GM19025 (cell line): Measurements from ENCODE around the gene DNAH3.
"Not testable (repeated sequence)": the region's sequence is repeated elsewhere in the genome, so short reads cannot be mapped to it uniquely, and the experiment has no call there.

Experiments
- ATAC-seq: cut with Tn5 transposase; IDR thresholded peaks from one replicate; pipeline ENCODE4 v1.9.1; 2021; ENCODE audit warnings: mild to moderate bottlenecking, low read depth, moderate library complexity; ENCODE audit not compliant: unreplicated experiment

DNAH3 gene

GRCh38 chr16:21075252-21075651, 75.4 kb downstream of the DNAH3 start:
- ATAC-seq, result no peak

GRCh38 chr16:21072976-21073375, 77.7 kb downstream of the DNAH3 start:
- no peak for ATAC-seq

GRCh38 chr16:21071741-21072140, 78.9 kb downstream of the DNAH3 start:
- ATAC-seq, result no peak

- no peak for ATAC-seq
Observed at GRCh38 chr16:21070564-21070963, 80.1 kb downstream of the DNAH3 start.

DNA sequence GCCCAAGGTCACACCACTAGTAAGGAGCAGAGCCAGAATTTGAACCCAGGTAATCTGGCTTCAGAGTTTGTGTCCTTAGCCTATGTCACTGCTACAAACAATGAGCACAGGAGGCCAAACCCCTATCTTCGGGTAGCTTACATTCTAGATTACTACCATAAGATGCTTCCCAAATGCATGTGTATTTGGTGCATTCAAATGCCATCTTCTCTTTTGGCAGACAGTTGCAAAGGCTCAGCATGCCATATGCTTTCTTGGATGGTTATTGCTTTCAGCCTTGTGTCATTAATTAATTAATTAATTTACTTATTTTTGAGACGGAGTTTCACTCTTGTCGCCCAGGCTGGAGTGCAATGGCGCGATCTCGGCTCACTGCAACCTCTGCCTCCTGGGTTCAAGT, 80.7 kb downstream of the DNAH3 start:
- ATAC-seq, result no peak

DNA sequence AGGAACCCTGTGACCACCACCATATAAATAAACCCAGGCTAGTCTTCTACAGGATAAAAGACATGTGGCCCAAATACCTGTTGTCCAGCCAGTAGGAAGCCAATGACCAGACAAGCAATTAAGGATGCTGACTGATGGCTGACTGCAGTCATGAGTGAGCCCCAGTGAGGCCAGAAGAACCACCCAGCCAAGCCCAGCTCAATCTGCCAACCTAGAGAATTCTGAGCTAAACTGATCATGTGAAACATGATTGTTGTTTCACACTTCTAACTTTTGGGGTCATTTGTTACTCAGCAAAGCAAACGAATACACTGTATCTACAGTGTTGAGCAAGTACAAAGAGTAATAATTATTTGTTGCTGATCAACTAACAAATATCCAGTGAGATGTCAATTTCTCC, 86.4 kb downstream of the DNAH3 start:
- no peak for ATAC-seq

DNA sequence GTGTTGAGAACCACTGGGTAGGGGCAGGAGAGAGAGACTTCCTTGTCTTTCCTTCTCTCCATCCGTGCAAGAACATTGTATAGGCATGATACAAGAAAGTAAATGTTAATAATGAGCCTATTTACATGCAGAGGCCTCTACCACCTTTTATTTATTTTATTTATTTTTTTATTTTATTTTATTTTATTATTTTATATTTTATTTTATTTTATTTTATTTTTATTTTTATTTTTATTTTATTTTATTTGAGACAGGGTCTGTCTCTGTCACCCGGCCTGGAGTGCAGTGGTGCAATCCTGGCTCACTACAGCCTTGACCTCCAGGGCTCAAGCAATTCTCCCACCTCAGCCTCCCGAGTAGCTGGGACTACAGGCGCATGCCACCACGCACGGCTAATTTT, 87.3 kb downstream of the DNAH3 start:
- not testable (repeated sequence) for ATAC-seq

DNA sequence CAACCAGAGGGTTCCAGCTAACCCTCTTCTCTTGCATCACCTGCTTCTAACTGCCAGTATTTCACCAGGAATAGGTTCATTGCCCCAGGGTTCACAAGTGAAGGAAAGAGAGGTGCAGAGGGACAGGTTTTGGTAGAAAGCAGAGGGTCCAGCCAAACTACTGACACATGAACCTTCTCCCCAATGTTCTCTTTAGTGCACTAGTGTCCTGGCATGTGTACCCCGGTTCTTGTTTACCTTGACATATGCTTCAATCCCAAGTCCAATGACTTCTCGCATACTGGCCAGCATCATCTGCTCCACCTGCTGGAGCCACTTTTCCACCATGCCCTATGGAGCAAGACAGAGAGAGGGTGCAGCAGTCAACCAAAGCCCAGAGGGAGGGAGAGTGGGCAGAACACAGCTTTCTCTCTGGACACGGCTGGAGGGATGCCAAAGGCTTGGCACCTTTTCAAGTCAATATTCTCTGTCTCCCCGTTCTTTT, 90.6 kb downstream of the DNAH3 start:
- no peak for ATAC-seq

GRCh38 chr16:21057875-21058274, 92.8 kb downstream of the DNAH3 start:
- no peak for ATAC-seq

DNA sequence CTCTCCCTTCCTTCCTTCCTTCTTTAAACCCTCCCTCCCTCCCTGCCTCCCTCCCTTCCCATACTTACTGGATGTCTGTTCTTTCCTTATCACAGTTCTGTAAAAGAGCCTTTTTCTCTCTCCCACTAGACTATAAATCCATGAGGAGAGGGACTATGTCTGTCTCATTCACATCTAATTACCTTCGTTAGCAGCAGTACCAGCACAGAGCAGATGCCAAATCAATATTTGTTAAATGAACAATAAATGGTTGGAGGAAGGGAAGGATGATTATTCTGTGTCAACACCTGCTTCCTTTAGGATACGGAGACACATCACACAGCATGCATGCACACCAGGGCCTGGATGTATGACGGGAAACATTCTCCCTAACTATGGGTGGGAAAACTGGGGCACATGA, 94.2 kb downstream of the DNAH3 start:
- ATAC-seq, result no peak

GRCh38 chr16:21055738-21056137, 94.9 kb downstream of the DNAH3 start:
- not testable (repeated sequence) for ATAC-seq

DNA sequence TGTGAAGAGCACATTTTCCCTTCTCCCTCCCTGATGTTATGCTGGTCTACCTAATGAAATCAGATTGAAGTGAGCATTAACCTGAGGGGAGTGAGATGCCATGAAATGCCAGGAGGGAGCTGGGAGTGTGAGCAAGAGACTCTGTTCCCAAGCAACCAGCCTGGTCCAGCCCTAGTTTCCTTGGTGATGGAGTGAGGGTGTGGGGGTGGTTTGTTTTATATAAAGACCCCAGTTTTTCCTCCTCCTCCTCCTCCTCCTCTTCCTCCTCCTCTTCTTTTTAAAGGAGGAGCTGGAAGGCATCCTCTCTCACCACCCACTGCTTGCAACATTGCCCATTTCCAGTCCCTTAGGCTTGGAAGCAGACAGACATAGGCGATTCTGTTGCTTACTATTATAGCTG, 97.1 kb downstream of the DNAH3 start:
- no peak for ATAC-seq

DNA sequence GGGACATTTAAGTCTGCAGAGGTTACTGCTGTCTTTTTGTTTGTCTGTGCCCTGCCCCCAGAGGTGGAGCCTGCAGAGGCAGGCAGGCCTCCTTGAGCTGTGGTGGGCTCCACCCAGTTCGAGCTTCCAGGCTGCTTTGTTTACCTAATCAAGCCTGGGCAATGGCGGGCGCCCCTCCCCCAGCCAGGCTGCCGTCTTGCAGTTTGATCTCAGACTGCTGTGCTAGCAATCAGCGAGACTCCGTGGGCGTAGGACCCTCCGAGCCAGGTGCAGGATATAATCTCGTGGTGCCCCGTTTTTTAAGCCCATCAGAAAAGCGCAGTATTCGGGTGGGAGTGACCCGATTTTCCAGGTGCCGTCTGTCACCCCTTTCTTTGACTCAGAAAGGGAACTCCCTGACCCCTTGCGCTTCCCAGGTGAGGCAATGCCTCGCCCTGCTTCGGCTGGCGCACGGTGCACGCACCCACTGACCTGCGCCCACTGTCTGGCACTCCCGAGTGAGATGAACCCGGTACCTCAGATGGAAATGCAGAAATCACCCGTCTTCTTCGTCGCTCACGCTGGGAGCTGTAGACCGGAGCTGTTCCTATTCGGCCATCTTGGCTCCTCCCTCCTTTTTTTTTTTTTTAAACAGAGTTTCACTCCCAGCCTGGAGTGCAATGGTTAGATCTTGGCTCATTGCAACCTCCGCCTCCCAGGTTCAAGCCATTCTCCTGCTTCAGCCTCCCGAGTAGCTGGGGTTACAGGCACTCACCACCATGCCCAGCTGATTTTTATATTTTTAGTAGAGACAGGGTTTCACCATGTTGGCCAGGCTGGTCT, 102.3 kb downstream of the DNAH3 start:
- ATAC-seq, result not testable (repeated sequence)

- ATAC-seq, result no peak
Observed at GRCh38 chr16:21038197-21038596, 112.4 kb downstream of the DNAH3 start.

DNA sequence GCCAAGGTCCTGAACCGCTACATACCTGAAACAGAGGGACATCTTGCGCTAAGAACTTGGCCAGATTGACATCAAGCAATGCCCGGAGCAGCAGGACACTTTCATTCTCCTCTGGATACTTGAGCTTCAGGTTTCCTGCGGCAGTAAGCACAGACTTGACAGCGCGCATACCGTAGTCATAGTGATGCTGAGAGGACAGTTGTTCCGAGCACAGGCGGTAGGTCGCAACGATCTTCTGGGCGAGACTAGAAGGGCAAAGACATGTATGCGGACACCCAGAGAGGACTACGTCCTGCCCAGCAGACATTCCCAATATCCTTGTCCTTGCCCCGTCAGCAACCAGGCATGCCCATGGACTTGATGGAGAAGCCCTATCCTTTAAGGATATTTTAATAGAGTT, 112.9 kb downstream of the DNAH3 start:
- no peak for ATAC-seq

GRCh38 chr16:21037168-21037567, 113.5 kb downstream of the DNAH3 start:
- no peak for ATAC-seq

GRCh38 chr16:21036471-21036870, 114.2 kb downstream of the DNAH3 start:
- no peak for ATAC-seq

DNA sequence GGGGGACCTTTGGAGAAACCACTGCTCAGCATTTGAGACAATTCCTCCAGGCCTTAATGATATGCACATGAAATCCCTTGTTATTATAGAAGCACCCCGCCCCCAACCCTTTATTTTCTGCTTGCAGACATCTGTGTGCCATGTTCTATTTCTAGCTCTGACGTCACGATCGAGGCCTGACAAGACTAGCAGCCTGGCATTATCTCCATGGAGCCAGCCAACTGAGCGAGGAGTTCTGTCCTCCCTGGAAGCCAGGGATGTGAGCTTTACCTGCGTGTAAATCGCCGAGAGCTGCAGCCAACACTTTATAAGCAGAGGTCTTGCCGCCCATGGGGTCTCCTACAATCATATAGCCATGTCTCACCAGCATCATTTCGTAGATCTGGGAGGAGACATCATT, 116.9 kb downstream of the DNAH3 start:
- no peak for ATAC-seq

- no peak for ATAC-seq
Observed at GRCh38 chr16:21033264-21033663, 117.4 kb downstream of the DNAH3 start.

GRCh38 chr16:21028728-21029127, 121.9 kb downstream of the DNAH3 start:
- ATAC-seq, result no peak

- ATAC-seq, result no peak
Observed at GRCh38 chr16:21026846-21027245, 123.8 kb downstream of the DNAH3 start.

- ATAC-seq, result no peak
Observed at GRCh38 chr16:21023509-21024202, 127.0 kb downstream of the DNAH3 start.
